HL-60 (cell line): ENCODE results near the gene RESP18.

ENCODE experiments used
- GABPA ChIP-seq: IDR thresholded peaks from 2 replicates; pipeline ENCODE4 v1.6.1; 2012; ENCODE audit warnings: low read depth
- POLR2AphosphoS5 ChIP-seq: IDR thresholded peaks from 2 replicates; pipeline ENCODE4 v1.6.1; 2012; ENCODE audit warnings: low read depth
- SPI1 ChIP-seq: IDR thresholded peaks from 2 replicates; pipeline ENCODE4 v1.6.1; 2012; ENCODE audit warnings: low read depth, mild to moderate bottlenecking, borderline replicate concordance
- TF ChIP-seq, protein P1 (sequence below): IDR thresholded peaks from one replicate; pipeline ENCODE4 v1.5.1; 2011; ENCODE audit warnings: low read length, control low read depth, inconsistent platforms; ENCODE audit not compliant: insufficient read depth
- TF ChIP-seq, protein P2 (sequence below): IDR thresholded peaks from 2 replicates; pipeline ENCODE4 v1.6.1; 2012; ENCODE audit warnings: low read depth; ENCODE audit not compliant: insufficient replicate concordance

DNA sequence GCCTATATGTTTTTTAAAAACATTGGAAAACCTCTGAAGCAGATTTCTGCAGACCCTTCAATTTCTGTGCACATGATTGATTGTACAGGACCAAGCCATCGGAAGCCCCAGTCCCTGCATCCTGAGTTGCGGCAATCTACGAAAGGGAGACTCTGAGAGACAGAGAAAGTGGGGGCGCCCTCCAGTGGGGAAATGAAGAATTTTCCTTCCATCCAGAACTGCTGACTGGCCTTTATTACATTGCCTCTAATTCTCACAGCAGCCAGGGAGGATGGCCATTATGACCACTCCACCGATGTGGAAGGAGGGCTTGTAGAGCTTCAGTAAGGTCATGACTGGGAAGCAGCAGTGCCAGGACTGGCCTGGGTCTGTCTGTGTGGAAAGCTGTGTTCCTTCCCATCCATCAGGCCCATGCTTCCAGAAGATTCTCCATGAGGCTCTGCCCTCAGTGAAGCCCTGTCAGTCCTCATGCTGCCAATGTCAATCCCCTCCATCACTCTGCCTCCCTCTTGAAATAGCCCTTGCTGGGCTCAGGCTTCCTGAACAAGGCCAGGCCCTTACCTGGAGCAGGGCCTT, 20.0 kb upstream of the RESP18 start:
- TF ChIP-seq, protein P1, sequence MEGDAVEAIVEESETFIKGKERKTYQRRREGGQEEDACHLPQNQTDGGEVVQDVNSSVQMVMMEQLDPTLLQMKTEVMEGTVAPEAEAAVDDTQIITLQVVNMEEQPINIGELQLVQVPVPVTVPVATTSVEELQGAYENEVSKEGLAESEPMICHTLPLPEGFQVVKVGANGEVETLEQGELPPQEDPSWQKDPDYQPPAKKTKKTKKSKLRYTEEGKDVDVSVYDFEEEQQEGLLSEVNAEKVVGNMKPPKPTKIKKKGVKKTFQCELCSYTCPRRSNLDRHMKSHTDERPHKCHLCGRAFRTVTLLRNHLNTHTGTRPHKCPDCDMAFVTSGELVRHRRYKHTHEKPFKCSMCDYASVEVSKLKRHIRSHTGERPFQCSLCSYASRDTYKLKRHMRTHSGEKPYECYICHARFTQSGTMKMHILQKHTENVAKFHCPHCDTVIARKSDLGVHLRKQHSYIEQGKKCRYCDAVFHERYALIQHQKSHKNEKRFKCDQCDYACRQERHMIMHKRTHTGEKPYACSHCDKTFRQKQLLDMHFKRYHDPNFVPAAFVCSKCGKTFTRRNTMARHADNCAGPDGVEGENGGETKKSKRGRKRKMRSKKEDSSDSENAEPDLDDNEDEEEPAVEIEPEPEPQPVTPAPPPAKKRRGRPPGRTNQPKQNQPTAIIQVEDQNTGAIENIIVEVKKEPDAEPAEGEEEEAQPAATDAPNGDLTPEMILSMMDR: peak; percentile 54
- TF ChIP-seq SPI1 (no peak), POLR2AphosphoS5 (no peak), GABPA (no peak)
- TF ChIP-seq, protein P2, sequence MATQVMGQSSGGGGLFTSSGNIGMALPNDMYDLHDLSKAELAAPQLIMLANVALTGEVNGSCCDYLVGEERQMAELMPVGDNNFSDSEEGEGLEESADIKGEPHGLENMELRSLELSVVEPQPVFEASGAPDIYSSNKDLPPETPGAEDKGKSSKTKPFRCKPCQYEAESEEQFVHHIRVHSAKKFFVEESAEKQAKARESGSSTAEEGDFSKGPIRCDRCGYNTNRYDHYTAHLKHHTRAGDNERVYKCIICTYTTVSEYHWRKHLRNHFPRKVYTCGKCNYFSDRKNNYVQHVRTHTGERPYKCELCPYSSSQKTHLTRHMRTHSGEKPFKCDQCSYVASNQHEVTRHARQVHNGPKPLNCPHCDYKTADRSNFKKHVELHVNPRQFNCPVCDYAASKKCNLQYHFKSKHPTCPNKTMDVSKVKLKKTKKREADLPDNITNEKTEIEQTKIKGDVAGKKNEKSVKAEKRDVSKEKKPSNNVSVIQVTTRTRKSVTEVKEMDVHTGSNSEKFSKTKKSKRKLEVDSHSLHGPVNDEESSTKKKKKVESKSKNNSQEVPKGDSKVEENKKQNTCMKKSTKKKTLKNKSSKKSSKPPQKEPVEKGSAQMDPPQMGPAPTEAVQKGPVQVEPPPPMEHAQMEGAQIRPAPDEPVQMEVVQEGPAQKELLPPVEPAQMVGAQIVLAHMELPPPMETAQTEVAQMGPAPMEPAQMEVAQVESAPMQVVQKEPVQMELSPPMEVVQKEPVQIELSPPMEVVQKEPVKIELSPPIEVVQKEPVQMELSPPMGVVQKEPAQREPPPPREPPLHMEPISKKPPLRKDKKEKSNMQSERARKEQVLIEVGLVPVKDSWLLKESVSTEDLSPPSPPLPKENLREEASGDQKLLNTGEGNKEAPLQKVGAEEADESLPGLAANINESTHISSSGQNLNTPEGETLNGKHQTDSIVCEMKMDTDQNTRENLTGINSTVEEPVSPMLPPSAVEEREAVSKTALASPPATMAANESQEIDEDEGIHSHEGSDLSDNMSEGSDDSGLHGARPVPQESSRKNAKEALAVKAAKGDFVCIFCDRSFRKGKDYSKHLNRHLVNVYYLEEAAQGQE: no peak
